ENCODE data around the gene CTSE. TPM values are rescaled to one million over a fixed set of nuclear protein-coding genes. Genes with fewer than 3 reads are reported as not detected.

Gene CTSE
- total and polyA plus RNA-seq, 9 of the 15 experiments (the other 6 are each of a cell fraction or from before 2014, with no cell fraction given) = 0.04 to 0.18 (median 0.09) TPM; not detected in 4

DNA sequence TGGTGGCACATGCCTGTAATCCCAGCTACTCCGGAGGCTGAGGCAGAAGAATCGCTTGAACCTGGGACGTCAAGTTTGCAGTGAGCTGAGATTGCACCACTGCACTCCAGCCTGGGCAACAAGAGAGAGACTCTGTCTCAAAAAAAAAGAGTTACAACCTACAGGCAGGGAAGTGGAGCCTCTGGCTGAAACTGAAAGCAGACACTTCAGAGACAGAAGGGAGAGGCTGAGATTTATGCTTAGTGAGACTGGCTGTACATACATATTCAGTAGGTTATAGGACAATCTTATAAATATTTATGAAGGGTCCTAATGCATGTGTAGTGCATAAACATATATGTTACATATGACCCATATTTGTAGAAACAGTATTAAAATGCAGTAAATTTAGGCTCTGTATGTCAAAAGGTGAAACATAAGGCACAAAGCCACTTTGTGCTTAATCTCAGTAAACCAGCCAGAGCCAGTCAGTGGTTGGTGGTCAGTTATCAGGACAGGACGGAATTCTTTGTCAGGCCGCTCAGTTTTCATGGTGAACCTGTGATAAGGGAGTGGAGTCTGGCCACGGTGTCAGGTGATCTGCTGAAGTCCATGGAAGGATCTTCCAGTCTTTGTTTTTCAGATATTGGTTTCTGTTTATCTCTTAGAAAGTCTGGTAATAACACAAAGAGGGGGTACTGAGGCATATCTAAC is 42.9 kb upstream of the CTSE start (continued):
- TF ChIP-seq, protein P1, sequence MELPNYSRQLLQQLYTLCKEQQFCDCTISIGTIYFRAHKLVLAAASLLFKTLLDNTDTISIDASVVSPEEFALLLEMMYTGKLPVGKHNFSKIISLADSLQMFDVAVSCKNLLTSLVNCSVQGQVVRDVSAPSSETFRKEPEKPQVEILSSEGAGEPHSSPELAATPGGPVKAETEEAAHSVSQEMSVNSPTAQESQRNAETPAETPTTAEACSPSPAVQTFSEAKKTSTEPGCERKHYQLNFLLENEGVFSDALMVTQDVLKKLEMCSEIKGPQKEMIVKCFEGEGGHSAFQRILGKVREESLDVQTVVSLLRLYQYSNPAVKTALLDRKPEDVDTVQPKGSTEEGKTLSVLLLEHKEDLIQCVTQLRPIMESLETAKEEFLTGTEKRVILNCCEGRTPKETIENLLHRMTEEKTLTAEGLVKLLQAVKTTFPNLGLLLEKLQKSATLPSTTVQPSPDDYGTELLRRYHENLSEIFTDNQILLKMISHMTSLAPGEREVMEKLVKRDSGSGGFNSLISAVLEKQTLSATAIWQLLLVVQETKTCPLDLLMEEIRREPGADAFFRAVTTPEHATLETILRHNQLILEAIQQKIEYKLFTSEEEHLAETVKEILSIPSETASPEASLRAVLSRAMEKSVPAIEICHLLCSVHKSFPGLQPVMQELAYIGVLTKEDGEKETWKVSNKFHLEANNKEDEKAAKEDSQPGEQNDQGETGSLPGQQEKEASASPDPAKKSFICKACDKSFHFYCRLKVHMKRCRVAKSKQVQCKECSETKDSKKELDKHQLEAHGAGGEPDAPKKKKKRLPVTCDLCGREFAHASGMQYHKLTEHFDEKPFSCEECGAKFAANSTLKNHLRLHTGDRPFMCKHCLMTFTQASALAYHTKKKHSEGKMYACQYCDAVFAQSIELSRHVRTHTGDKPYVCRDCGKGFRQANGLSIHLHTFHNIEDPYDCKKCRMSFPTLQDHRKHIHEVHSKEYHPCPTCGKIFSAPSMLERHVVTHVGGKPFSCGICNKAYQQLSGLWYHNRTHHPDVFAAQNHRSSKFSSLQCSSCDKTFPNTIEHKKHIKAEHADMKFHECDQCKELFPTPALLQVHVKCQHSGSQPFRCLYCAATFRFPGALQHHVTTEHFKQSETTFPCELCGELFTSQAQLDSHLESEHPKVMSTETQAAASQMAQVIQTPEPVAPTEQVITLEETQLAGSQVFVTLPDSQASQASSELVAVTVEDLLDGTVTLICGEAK (IDR thresholded peaks at IDR 0.05) = no peak
- TF ChIP-seq, protein P1 (CRISPR knock-in tag; IDR thresholded peaks at IDR 0.05) = no peak
- TF ChIP-seq, protein P2, sequence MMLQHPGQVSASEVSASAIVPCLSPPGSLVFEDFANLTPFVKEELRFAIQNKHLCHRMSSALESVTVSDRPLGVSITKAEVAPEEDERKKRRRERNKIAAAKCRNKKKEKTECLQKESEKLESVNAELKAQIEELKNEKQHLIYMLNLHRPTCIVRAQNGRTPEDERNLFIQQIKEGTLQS (IDR thresholded peaks at IDR 0.05) = no peak
- TF ChIP-seq, protein P2 (CRISPR knock-in tag; conservative IDR thresholded peaks at IDR 0.05) = no peak
- no peak for TF ChIP-seq EP400 (IDR thresholded peaks at IDR 0.05)
- no peak for TF ChIP-seq NR2F6 (CRISPR knock-in tag; IDR thresholded peaks at IDR 0.05)
- TF ChIP-seq, protein P3, sequence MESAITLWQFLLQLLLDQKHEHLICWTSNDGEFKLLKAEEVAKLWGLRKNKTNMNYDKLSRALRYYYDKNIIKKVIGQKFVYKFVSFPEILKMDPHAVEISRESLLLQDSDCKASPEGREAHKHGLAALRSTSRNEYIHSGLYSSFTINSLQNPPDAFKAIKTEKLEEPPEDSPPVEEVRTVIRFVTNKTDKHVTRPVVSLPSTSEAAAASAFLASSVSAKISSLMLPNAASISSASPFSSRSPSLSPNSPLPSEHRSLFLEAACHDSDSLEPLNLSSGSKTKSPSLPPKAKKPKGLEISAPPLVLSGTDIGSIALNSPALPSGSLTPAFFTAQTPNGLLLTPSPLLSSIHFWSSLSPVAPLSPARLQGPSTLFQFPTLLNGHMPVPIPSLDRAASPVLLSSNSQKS (CRISPR knock-in tag; IDR thresholded peaks at IDR 0.05) = no peak
- TF ChIP-seq CBX3 (IDR thresholded peaks at IDR 0.05; ENCODE audit: borderline replicate concordance in 1 of 2, low read length in 2 of 2) = no peak
- no peak for TF ChIP-seq CHD4 (IDR thresholded peaks at IDR 0.05; ENCODE audit: insufficient read depth, insufficient replicate concordance, low read depth, low read length, poor library complexity, severe bottlenecking)
- TF ChIP-seq BMI1 (IDR thresholded peaks at IDR 0.05; ENCODE audit: low read length) = no peak
- TF ChIP-seq C11orf30 (IDR thresholded peaks at IDR 0.05; ENCODE audit: low read depth) = no peak
- no peak for TF ChIP-seq ERF (CRISPR knock-in tag; IDR thresholded peaks at IDR 0.05)
- no peak for TF ChIP-seq SIRT6 (IDR thresholded peaks at IDR 0.05; ENCODE audit: low read depth, low read length)
- TF ChIP-seq PHF8 (IDR thresholded peaks at IDR 0.05; ENCODE audit: borderline replicate concordance, low read length) = no peak
- no peak for TF ChIP-seq PTTG1 (tag; IDR thresholded peaks at IDR 0.05; ENCODE audit: low read depth)
- no peak for TF ChIP-seq SNRNP70 (optimal IDR thresholded peaks at IDR 0.05; ENCODE audit: low read depth, low read length)
- no peak for TF ChIP-seq YBX1 (IDR thresholded peaks at IDR 0.05)
